Caco-2 (cell line): Measurements from ENCODE around the gene LAMTOR5. TPM values are rescaled to one million over a fixed set of nuclear protein-coding genes. Genes with fewer than 3 reads are reported as not detected.

ENCODE experiments used
- Bru-seq: library from RNA; stranded (reverse); fragments of 400-500 nt; gene quantifications from one replicate; lab custom pipeline; 2021; lab: Mats Ljungman, UMichigan
- BruChase-seq, 2 experiments: library from RNA; stranded (reverse); fragments of 400-500 nt; gene quantifications; one replicate each; lab custom pipeline; 2021; lab: Mats Ljungman, UMichigan
- BruUV-seq: library from RNA; stranded (reverse); fragments of 400-500 nt; replicated peaks from 2 replicates; lab custom pipeline; 2021; lab: Mats Ljungman, UMichigan
- CTCF ChIA-PET: fragments of 300-600 bp; sonication (Branson Sonifier 250); formaldehyde crosslinking; loops from one replicate; lab custom pipeline; 2022; ENCODE audit warnings: antibody characterized with exemption; lab: Charles Lee
- POLR2A ChIA-PET: fragments of 300-600 bp; sonication (Branson Sonifier 250); formaldehyde crosslinking; loops from one replicate; lab custom pipeline; 2022; ENCODE audit warnings: antibody characterized with exemption; lab: Charles Lee
- DNase-seq, 2 experiments: peaks; one replicate each; pipeline versions ENCODE4 v3.0.0 to v3.0.0-alpha.2; 2020 to 2022
- H3K27me3 ChIP-seq: replicated peaks from 2 replicates; pipeline ENCODE4 v1.6.0; 2011; ENCODE audit warnings: low read length; ENCODE audit not compliant: control insufficient read depth, insufficient read depth
- H3K36me3 ChIP-seq: 2 replicates; pipeline ENCODE4 v1.5.1; 2011; ENCODE audit warnings: low read length; ENCODE audit not compliant: control insufficient read depth, insufficient read depth
- H3K4me1 ChIP-seq: fragments of 250-450 bp; sonication (Bioruptor Pico); 2 replicates; pipeline ENCODE4 v1.5.1; 2020; ENCODE audit warnings: mild to moderate bottlenecking
- H3K4me3 ChIP-seq: 2 replicates; pipeline ENCODE4 v1.5.1; 2011; ENCODE audit warnings: low read depth, mild to moderate bottlenecking, control low read depth, low read length
- H3K9me3 ChIP-seq: fragments of 250-450 bp; sonication (Bioruptor Pico); 2 replicates; pipeline ENCODE4 v1.5.1; 2020; ENCODE audit warnings: mild to moderate bottlenecking, moderate library complexity
- H3K27ac Mint-ChIP-seq: one replicate; pipeline ENCODE4 v1.8.0; 2022; ENCODE audit warnings: mixed read lengths; ENCODE audit not compliant: unreplicated experiment
- H3K27me3 Mint-ChIP-seq: one replicate; pipeline ENCODE4 v1.8.0; 2022; ENCODE audit warnings: mixed read lengths; ENCODE audit not compliant: insufficient read depth, unreplicated experiment
- H3K36me3 Mint-ChIP-seq: one replicate; pipeline ENCODE4 v1.8.0; 2022; ENCODE audit warnings: mild to moderate bottlenecking, mixed read lengths; ENCODE audit not compliant: insufficient read depth, unreplicated experiment
- H3K4me1 Mint-ChIP-seq: one replicate; pipeline ENCODE4 v1.8.0; 2022; ENCODE audit warnings: low read depth, mixed read lengths; ENCODE audit not compliant: unreplicated experiment
- H3K4me3 Mint-ChIP-seq: one replicate; pipeline ENCODE4 v1.8.0; 2022; ENCODE audit warnings: mild to moderate bottlenecking, moderate library complexity, mixed read lengths; ENCODE audit not compliant: unreplicated experiment
- H3K9me3 Mint-ChIP-seq: one replicate; pipeline ENCODE4 v1.8.0; 2022; ENCODE audit warnings: mixed read lengths; ENCODE audit not compliant: unreplicated experiment
- CTCF ChIP-seq, 2 experiments: fragments of 200-600 bp in 1 of 2; IDR thresholded peaks; 1 replicate in 1 of 2; 2 replicates in 1 of 2; pipeline versions ENCODE4 v1.5.1 to v1.8.0; 2011 to 2022; ENCODE audit warnings: antibody characterized with exemption in 1 of 2, control low read depth in 1 of 2, inconsistent platforms in 1 of 2, low read depth in 1 of 2, low read length in 1 of 2, mild to moderate bottlenecking in 1 of 2, moderate library complexity in 1 of 2; ENCODE audit not compliant: insufficient read depth in 1 of 2, severe bottlenecking in 1 of 2, unreplicated experiment in 1 of 2
- intact Hi-C: fragments of 100-400 bp; cut with micrococcal nuclease; formaldehyde crosslinking; loops from one replicate; pipeline ENCODE4 v1.10.0; 2022; ENCODE audit not compliant: unreplicated experiment
- long read RNA-seq: library from polyadenylated mRNA; stranded (forward); transcript quantifications from one replicate; pipeline ENCODE4 v2.0.0, GENCODE V29; 2022
- total RNA-seq: library from RNA; stranded (reverse); gene quantifications from 2 replicates; pipeline ENCODE4 v1.2.3, GENCODE V29; 2022

Gene LAMTOR5
- total RNA-seq = 104 and 106 TPM in 2 replicates
- percentile 87 among the genes with signal in this experiment for Bru-seq, nascent RNA
- BruChase-seq, experiment 1, labeled RNA remaining after a 2-hour chase = percentile 92 among the genes with signal in this experiment
- percentile 97 among the genes with signal in this experiment for BruChase-seq, experiment 2, labeled RNA remaining after a 6-hour chase
- long read RNA-seq, transcript LAMTOR5-203 (4 exons, 1,154 nt) = minor isoform, 9 of 104 reads
- long read RNA-seq, transcript LAMTOR5-206 (4 exons, 634 nt) = major isoform, 88 of 104 reads
- long read RNA-seq, partial matches to known transcripts = 0 of 104 reads
- long read RNA-seq, other reads (novel, unspliced or antisense) = 2 of 104 reads

GRCh38 chr1:110407260-110408210 lies at the start of gene LAMTOR5:
Gene LAMTOR5, minus strand, starts transcription at chr1:110407694. Its CDS starts 74 bp downstream, at chr1:110407620.
- Histone ChIP-seq H3K4me3 (peak within 1 kb of the TSS; percentile 65), H3K9me3 (no peaks in the 10 kb centered on the region), H3K36me3 (no peaks in the 10 kb centered on the region), H3K27me3 (no peaks in the 10 kb centered on the region), H3K4me1 (peaks cover 7% of the 10 kb centered on the region)
- no peaks in the 10 kb centered on the region for H3K9me3 Mint-ChIP-seq
- peak; percentile 90 to 91 for DNase-seq
- POLR2A ChIA-PET = interaction anchor here (0.8 kb wide), 1 partner anchor 73 kb away, joined by 3 read pairs; no protein-coding TSS in a partner anchor
- intact Hi-C loops = loop anchor here (1.0 kb wide), 1 partner anchor 69 kb away; no protein-coding TSS in a partner anchor
- TF ChIP-seq CTCF (IDR thresholded peaks at IDR 0.05; ENCODE audit: insufficient read depth in 1 of 2, low read depth in 1 of 2, low read length in 1 of 2, severe bottlenecking in 1 of 2, unreplicated experiment in 1 of 2) = no peak
- H3K36me3 Mint-ChIP-seq = peaks cover 26% of the 10 kb centered on the region
- CTCF ChIA-PET = no interaction called here
- TSS peak; percentile 80 for BruUV-seq
- peak within 1 kb of the TSS; percentile 97 for H3K27ac Mint-ChIP-seq
- peaks cover 3% of the 10 kb centered on the region for H3K4me1 Mint-ChIP-seq
- peak within 1 kb of the TSS; percentile 96 for H3K4me3 Mint-ChIP-seq
- no peaks in the 10 kb centered on the region for H3K27me3 Mint-ChIP-seq

- Mint-ChIP-seq H3K27ac (no peak overlapping the region), H3K4me1 (no peaks in the 10 kb centered on the region), H3K9me3 (no peaks in the 10 kb centered on the region), H3K4me3 (no peak overlapping the region), H3K36me3 (no peaks in the 10 kb centered on the region), H3K27me3 (no peaks in the 10 kb centered on the region)
- TF ChIP-seq CTCF (IDR thresholded peaks at IDR 0.05; ENCODE audit: insufficient read depth in 1 of 2, low read depth in 1 of 2, low read length in 1 of 2, severe bottlenecking in 1 of 2, unreplicated experiment in 1 of 2) = no peak
- no peak for DNase-seq
- H3K36me3 ChIP-seq = no peaks in the 10 kb centered on the region
- intact Hi-C loops = no loop called here
- no peak overlapping the region for H3K4me3 ChIP-seq
- no peaks in the 10 kb centered on the region for H3K27me3 ChIP-seq
- no peaks in the 10 kb centered on the region for H3K9me3 ChIP-seq
- no peaks in the 10 kb centered on the region for H3K4me1 ChIP-seq
- no TSS peak for BruUV-seq
- ChIA-PET CTCF (interaction anchor here (0.6 kb wide), 1 partner anchor 28 kb away, joined by 4 read pairs; no protein-coding TSS in a partner anchor), POLR2A (no interaction called here)
These were observed 49.7 kb upstream of the LAMTOR5 start for GRCh38 chr1:110457206-110457605.

GRCh38 chr1:110455151-110455550 lies 47.7 kb upstream of the LAMTOR5 start:
- Mint-ChIP-seq H3K9me3 (no peaks in the 10 kb centered on the region), H3K27me3 (no peaks in the 10 kb centered on the region), H3K36me3 (no peaks in the 10 kb centered on the region), H3K4me3 (no peak overlapping the region), H3K4me1 (no peaks in the 10 kb centered on the region), H3K27ac (no peak overlapping the region)
- Histone ChIP-seq H3K9me3 (no peaks in the 10 kb centered on the region), H3K36me3 (no peaks in the 10 kb centered on the region), H3K27me3 (no peaks in the 10 kb centered on the region), H3K4me3 (no peak overlapping the region), H3K4me1 (no peaks in the 10 kb centered on the region)
- POLR2A ChIA-PET = no interaction called here
- DNase-seq = no peak
- TF ChIP-seq CTCF (IDR thresholded peaks at IDR 0.05; ENCODE audit: insufficient read depth in 1 of 2, low read depth in 1 of 2, low read length in 1 of 2, severe bottlenecking in 1 of 2, unreplicated experiment in 1 of 2) = no peak
- CTCF ChIA-PET = interaction anchor here (0.5 to 1.1 kb wide), 3 partner anchors 42 to 258 kb away, joined by 3 to 4 read pairs (median 4); no protein-coding TSS in a partner anchor
- no TSS peak for BruUV-seq
- intact Hi-C loops = no loop called here
